ENCODE measurements around the gene CDC42BPA. TPM values are rescaled to one million over a fixed set of nuclear protein-coding genes. Genes with fewer than 3 reads are reported as not detected.

CDC42BPA gene, protein sequence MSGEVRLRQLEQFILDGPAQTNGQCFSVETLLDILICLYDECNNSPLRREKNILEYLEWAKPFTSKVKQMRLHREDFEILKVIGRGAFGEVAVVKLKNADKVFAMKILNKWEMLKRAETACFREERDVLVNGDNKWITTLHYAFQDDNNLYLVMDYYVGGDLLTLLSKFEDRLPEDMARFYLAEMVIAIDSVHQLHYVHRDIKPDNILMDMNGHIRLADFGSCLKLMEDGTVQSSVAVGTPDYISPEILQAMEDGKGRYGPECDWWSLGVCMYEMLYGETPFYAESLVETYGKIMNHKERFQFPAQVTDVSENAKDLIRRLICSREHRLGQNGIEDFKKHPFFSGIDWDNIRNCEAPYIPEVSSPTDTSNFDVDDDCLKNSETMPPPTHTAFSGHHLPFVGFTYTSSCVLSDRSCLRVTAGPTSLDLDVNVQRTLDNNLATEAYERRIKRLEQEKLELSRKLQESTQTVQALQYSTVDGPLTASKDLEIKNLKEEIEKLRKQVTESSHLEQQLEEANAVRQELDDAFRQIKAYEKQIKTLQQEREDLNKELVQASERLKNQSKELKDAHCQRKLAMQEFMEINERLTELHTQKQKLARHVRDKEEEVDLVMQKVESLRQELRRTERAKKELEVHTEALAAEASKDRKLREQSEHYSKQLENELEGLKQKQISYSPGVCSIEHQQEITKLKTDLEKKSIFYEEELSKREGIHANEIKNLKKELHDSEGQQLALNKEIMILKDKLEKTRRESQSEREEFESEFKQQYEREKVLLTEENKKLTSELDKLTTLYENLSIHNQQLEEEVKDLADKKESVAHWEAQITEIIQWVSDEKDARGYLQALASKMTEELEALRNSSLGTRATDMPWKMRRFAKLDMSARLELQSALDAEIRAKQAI (N-terminal part only)
- 0.21 TPM for polyA plus RNA-seq (2012; ENCODE audit: missing spikeins)

DNA sequence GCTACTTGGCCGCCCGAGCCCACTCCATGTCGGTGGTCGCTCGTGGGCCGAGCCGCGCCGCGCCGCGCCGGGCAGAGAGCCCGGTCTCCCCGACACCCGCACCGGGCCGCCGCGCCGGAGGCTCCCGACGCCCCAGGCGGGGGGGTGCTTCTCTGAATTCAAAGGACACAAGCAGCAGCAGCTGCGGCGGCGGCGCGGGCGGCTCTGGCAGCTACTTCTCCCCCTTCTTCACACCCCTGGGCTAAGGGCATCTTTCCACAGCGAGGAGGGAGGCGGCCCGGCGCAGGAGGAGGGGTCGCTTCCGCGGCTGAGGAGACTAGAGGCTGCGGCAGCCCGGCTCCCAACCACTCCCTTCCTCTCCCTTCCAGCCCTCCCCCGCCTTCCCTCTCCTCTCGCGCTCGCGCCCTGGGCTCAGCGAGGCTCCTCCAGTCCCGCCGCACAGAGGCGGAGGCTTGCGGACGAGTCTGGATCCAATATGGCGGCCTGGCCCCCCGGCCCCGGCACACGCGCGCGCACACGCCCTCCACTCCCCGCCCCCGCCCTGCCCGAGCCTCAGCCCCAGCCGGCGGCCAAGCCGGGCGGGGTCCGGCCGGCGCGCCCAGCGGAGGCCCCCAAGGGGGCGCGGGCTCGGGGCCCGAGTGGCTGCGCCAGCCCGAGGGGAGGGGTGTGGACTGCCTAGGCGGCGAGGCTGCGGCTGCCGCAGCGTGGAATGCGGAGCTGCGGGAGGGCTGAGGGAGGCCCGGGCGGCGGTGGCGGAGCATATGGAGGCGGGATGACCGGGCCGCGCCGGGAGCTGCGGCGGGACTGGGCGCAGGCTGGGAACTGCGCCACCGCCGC, at the start of gene CDC42BPA:
Gene CDC42BPA, minus strand, starts transcription at position 477 of the 837 bp plus-strand sequence. CDS start 1,310 bp downstream, outside the sequence.
- FAIRE-seq: no peak
- DNase-seq (ENCODE audit: insufficient read length): peak; percentile 37
- TF ChIP-seq POLR2AphosphoS5 (IDR thresholded peaks at IDR 0.05; ENCODE audit: low read depth, low read length) (no peak), TAF1 (IDR thresholded peaks at IDR 0.05; ENCODE audit: borderline replicate concordance, low read depth, low read length) (no peak), POLR2A (IDR thresholded peaks at IDR 0.05; ENCODE audit: low read depth, low read length) (no peak)

DNA sequence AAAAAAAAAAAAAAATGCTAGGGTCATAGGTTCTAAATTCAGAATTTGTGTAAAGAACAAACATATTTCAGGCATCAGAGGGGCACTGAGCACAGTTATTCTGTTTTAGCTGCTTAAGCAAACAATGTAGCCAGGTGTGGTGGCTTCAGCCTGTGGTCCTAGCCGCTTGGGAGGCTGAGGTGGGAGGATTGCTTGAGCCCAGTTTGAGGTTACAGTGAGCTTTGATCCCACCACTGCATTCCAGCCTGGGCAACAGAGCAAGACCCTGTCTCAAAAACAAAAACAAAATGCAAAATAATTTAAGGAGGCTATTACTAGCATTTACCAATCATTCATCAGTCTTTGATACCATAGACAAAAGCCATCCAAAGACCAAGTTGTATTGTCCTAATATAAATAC, 49.7 kb upstream of the CDC42BPA start:
- no peak for TF ChIP-seq POLR2A (IDR thresholded peaks at IDR 0.05; ENCODE audit: low read depth, low read length)
- FAIRE-seq (no peak), DNase-seq (ENCODE audit: insufficient read length) (no peak)

DNA sequence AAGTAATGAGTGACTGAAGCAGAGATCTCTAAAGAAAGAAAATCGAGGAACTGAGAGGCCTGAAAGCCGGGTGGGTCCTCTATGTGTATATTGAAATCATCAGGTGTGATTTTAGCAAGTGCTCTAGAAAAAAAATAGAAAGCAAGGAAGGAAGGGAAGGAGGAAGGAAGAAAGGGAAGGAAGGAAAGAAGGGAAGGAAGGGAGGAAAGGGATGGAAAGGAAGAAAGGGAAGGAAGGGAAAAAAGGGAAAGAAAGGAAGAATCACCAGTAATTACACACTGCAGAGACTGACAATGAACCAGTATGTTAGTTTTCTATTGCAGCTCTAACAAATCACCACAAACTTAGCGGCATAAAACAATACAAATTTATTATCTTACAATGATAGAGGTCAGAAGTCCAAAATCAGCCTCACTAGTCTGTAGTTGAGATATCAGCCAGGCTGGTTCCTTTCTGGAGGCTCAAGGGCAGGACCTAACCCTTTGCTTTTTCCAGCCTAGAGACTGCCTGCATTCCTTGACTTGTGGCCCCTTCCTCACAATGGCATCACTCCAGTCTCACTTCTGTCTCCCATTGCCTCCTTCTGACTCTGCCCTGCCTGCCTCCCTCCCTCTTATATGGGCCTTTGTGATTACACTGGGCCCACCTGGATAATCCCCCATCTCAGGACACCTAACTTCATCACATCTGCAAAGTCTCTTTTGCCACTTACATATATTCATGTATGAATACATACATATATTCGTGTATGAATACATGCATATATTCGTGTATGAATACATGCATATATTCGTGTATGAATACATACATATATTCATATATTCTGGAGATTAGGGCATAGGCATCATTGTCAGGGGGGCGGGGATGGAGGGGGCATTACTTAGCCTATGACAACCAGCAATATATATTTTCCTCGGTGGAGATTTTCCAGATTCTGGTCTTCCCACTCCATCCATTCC, 47.5 kb upstream of the CDC42BPA start:
- FAIRE-seq (no peak), DNase-seq (ENCODE audit: insufficient read length) (no peak)
- TF ChIP-seq TAF1 (IDR thresholded peaks at IDR 0.05; ENCODE audit: borderline replicate concordance, low read depth, low read length) (no peak), POLR2AphosphoS5 (IDR thresholded peaks at IDR 0.05; ENCODE audit: low read depth, low read length) (no peak), POLR2A (IDR thresholded peaks at IDR 0.05; ENCODE audit: low read depth, low read length) (no peak)

DNA sequence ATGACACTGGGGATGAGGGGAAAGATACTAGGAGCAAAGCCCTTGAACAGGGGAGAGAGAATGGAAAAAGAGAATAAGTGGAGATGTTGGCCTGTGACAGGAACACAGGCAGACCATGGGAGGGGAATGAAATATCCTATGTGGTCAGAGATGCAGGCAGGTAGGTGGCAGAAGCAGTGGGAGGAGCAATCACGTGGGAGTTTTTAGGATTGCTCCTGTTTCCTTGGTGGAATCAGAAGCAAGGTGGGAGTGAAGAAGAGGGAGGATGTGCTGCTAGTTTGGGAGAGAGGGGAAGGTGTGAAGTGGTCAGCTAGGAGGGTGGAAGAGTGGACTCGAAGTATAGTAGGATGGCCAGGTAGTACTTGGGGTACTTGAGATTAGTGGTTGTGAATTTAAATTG, 46.4 kb upstream of the CDC42BPA start:
- TF ChIP-seq TAF1 (IDR thresholded peaks at IDR 0.05; ENCODE audit: borderline replicate concordance, low read depth, low read length) (no peak), POLR2A (IDR thresholded peaks at IDR 0.05; ENCODE audit: low read depth, low read length) (no peak), POLR2AphosphoS5 (IDR thresholded peaks at IDR 0.05; ENCODE audit: low read depth, low read length) (no peak)
- FAIRE-seq: no peak
- DNase-seq (ENCODE audit: insufficient read length): no peak

DNA sequence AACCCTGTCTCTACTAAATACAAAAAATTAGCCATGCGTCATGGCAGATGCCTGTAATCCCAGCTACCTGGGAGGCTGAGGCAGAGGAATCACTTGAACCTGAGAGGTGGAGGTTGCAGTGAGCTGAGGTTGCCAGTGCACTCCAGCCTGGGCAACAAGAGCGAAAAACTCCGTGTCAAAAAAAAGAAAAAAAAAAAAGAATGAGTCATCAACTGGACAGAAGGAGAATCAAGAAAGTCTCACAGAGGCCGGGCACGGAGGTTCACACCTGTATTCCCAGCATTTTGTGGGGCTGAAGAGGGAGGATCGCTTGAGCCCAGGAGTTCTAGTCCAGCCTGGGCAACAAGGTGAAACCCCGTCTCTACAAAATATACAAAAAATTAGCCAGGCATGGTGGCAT, 45.5 kb upstream of the CDC42BPA start:
- no peak for FAIRE-seq
- DNase-seq (ENCODE audit: insufficient read length): no peak
- TF ChIP-seq TAF1 (IDR thresholded peaks at IDR 0.05; ENCODE audit: borderline replicate concordance, low read depth, low read length): no peak
- no peak for TF ChIP-seq POLR2A (IDR thresholded peaks at IDR 0.05; ENCODE audit: low read depth, low read length)
- no peak for TF ChIP-seq POLR2AphosphoS5 (IDR thresholded peaks at IDR 0.05; ENCODE audit: low read depth, low read length)

DNA sequence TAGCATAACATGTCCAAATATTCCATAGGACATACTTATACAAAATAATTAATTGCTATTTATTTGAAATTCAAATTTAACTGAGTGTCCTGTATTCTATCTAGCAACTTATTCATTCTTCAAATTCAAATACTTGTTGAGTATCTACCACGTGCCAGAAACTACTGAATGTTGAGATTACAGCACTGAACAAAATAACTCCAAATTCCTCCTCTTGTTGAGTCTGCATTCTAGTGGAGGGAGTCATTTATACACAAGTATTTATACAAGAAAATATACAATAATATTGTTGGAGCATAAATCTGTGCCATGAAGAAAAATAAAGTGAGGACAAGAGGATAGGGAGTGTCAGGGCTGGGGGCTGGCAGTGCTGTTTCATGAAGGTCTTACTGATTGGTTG, 43.7 kb upstream of the CDC42BPA start:
- no peak for DNase-seq (ENCODE audit: insufficient read length)
- FAIRE-seq: no peak
- TF ChIP-seq POLR2AphosphoS5 (IDR thresholded peaks at IDR 0.05; ENCODE audit: low read depth, low read length) (no peak), POLR2A (IDR thresholded peaks at IDR 0.05; ENCODE audit: low read depth, low read length) (no peak), TAF1 (IDR thresholded peaks at IDR 0.05; ENCODE audit: borderline replicate concordance, low read depth, low read length) (no peak)

DNA sequence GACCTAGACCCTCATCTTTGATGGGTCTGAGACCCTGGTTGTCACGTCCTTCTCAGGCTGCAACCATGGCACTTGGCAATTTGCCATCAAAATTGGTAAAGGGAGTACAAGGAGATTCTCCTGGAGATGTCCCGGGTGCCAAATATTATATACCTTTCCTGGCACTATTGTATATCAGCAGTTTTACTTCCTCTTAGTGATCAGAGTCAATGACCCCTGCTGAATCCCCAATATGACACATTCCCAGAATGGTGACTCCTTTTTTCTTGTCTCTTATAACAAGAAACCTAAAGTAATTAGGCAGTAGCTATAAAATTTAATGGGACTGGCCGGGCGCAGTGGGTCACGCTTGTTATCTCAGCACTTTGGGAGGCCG, 39.6 kb upstream of the CDC42BPA start:
- TF ChIP-seq TAF1 (IDR thresholded peaks at IDR 0.05; ENCODE audit: borderline replicate concordance, low read depth, low read length) (no peak), POLR2A (IDR thresholded peaks at IDR 0.05; ENCODE audit: low read depth, low read length) (no peak), POLR2AphosphoS5 (IDR thresholded peaks at IDR 0.05; ENCODE audit: low read depth, low read length) (no peak)
- DNase-seq (ENCODE audit: insufficient read length) (no peak), FAIRE-seq (no peak)

DNA sequence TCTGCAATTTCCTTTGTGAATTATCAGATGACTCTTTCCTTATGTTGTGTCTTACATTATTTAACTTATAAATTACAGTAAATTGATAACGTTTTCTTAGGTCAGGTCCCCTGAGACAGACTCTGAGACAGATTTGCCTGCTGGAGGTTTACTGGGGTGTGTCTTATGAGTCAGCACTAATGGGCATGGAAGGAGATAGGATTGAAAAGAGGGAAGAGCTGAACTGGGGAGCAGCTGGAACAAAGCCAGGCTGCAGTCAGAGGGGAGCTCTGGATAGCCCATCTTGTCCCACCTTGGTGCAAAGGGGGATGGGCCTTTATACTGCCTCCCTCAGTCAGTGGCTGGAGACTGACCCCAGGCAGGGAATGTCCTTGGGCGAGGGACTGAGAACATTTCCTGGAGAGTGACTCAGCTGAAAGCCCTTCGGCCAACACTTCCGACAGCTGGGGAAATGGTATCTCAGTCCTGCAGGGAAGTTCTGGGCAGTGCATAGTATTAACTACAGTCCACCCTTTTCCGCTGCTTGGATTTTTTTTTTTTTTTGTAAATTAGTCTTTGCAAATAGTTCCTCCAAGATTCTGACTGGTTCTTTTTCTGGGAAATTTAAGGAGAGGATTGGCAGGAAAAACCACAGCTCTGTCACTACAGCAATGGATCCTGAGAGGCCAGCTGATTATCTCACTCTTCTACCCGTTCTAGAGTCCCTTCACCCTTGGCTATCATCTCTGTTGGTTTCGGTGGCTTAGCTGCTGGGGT, 39.1 kb upstream of the CDC42BPA start:
- DNase-seq (ENCODE audit: insufficient read length) (no peak), FAIRE-seq (no peak)
- no peak for TF ChIP-seq POLR2A (IDR thresholded peaks at IDR 0.05; ENCODE audit: low read depth, low read length)
- TF ChIP-seq POLR2AphosphoS5 (IDR thresholded peaks at IDR 0.05; ENCODE audit: low read depth, low read length): no peak

DNA sequence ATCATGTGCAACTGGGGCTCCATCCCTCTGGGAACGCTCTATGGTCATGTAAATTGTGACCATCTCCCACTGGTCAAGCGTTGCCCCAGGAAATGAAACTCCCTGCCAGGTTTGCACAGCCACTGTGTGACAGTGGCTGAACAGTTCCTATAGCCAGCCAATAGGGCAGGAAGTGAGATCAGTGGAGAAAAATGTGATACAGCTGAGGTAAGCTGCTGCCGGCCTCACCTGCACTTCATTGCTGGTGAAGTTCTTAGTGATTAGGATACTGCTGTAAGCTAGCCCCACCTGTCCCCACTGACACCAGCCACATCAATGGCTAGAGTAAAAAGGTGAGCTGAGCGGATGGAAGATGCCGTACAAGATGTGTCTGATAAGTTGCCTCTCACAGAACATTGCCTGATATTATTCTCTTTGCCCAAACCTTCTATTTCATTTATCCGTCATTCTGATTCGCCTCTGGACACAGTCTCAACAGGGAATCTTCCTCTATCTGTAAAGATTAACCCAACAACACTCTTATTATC, 38.4 kb upstream of the CDC42BPA start:
- TF ChIP-seq POLR2AphosphoS5 (IDR thresholded peaks at IDR 0.05; ENCODE audit: low read depth, low read length) (no peak), POLR2A (IDR thresholded peaks at IDR 0.05; ENCODE audit: low read depth, low read length) (no peak), TAF1 (IDR thresholded peaks at IDR 0.05; ENCODE audit: borderline replicate concordance, low read depth, low read length) (no peak)
- DNase-seq (ENCODE audit: insufficient read length) (no peak), FAIRE-seq (no peak)

Data from GM12892 (cell line).